Measurements from ENCODE around the gene SURF4.

SURF4 gene

DNA sequence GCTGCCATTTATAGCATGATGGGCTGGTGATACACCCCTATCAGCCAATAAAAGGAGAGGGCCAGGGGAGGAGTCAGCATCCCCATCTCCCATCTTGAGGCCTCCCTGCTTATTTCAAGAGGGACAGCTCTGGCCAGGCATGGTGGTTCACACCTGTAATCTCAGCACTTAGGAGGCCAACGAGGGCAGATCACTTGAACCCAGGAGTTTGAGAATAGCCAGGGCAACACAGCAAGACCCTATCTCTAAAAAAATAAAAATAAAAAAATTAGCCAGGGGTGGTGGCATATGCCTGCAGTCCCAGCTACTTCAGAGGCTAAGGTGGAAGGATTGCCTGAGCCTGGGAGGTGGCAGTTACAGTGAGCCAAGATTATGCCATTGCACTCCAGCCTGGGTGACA is 32.2 kb upstream of the SURF4 start:
- peaks cover 10% of the 10 kb centered on the region for H4K20me1 ChIP-seq (ENCODE audit: control insufficient read depth, insufficient read depth, low read depth, low read length)
- no peaks in the 10 kb centered on the region for H3K9me2 ChIP-seq (replicated peaks; ENCODE audit: control insufficient read depth, low read length)
- H3K4me1 ChIP-seq (ENCODE audit: control insufficient read depth, low read length), result no peaks in the 10 kb centered on the region
- H3K36me3 ChIP-seq (ENCODE audit: control insufficient read depth, low read length), result peaks cover 79% of the 10 kb centered on the region
- no peak overlapping the region for H3K4me3 ChIP-seq (ENCODE audit: low read length)
- peaks cover 3% of the 10 kb centered on the region for H3F3A ChIP-seq (ENCODE audit: control insufficient read depth, insufficient read depth)
- TF ChIP-seq, protein P1, sequence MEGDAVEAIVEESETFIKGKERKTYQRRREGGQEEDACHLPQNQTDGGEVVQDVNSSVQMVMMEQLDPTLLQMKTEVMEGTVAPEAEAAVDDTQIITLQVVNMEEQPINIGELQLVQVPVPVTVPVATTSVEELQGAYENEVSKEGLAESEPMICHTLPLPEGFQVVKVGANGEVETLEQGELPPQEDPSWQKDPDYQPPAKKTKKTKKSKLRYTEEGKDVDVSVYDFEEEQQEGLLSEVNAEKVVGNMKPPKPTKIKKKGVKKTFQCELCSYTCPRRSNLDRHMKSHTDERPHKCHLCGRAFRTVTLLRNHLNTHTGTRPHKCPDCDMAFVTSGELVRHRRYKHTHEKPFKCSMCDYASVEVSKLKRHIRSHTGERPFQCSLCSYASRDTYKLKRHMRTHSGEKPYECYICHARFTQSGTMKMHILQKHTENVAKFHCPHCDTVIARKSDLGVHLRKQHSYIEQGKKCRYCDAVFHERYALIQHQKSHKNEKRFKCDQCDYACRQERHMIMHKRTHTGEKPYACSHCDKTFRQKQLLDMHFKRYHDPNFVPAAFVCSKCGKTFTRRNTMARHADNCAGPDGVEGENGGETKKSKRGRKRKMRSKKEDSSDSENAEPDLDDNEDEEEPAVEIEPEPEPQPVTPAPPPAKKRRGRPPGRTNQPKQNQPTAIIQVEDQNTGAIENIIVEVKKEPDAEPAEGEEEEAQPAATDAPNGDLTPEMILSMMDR (IDR thresholded peaks at IDR 0.05; ENCODE audit: low read depth, low read length, poor library complexity, severe bottlenecking), result no peak
- no peak for TF ChIP-seq EZH2phosphoT487 (IDR thresholded peaks at IDR 0.05; ENCODE audit: borderline replicate concordance, low read length)
- H3K27ac ChIP-seq (ENCODE audit: low read depth, low read length), result no peak overlapping the region
- peaks cover 17% of the 10 kb centered on the region for H3K79me2 ChIP-seq (ENCODE audit: control insufficient read depth, low read length)
- no peak overlapping the region for H3K4me2 ChIP-seq (ENCODE audit: low read length)
- no peaks in the 10 kb centered on the region for H3K27me3 ChIP-seq (ENCODE audit: control insufficient read depth, low read length)
- no peaks in the 10 kb centered on the region for H3K9me3 ChIP-seq (ENCODE audit: control insufficient read depth, insufficient read depth, low read length)

DNA sequence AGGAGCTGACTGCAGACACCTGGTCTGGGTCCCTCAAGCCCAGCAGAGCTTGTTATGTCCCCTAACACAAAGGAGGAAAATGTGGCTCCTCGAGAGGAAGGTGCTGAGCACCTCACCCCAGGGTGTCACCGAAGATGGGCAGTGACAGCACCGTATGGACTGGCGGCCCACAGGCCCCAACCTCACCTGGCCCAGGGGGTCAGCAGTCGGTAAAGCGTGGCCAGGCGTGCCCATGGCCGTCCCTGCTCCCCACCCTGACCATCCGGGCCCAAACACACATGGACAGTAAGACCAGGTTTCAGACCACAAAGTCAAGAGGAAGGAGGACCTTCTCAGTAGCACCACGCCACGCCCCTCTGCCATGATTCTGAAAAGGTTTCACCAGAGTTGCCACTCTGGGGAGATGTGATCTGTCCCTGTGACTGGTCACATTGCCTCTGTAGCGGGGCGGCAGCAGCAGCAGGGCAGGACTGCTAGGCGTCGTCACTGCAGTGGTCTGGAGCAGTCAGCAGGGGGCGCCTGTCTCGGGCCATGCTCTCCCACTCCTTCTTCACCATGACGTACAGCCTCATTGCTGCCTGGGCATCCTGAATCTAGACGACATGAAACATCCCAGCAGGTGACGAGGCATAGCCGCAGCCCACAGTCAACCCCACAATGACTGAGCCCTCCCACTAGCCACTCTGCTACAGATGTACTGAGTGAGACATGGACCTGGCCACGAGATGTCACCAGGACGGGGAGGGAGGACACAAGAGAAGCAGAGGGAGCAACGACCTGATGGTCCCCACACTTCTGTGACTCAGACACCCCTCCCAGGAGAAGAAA is 30.8 kb upstream of the SURF4 start:
- TF ChIP-seq, protein P1 (IDR thresholded peaks at IDR 0.05; ENCODE audit: low read depth, low read length, poor library complexity, severe bottlenecking), result peak; percentile 96
- TF ChIP-seq EZH2phosphoT487 (IDR thresholded peaks at IDR 0.05; ENCODE audit: borderline replicate concordance, low read length), result no peak

DNA sequence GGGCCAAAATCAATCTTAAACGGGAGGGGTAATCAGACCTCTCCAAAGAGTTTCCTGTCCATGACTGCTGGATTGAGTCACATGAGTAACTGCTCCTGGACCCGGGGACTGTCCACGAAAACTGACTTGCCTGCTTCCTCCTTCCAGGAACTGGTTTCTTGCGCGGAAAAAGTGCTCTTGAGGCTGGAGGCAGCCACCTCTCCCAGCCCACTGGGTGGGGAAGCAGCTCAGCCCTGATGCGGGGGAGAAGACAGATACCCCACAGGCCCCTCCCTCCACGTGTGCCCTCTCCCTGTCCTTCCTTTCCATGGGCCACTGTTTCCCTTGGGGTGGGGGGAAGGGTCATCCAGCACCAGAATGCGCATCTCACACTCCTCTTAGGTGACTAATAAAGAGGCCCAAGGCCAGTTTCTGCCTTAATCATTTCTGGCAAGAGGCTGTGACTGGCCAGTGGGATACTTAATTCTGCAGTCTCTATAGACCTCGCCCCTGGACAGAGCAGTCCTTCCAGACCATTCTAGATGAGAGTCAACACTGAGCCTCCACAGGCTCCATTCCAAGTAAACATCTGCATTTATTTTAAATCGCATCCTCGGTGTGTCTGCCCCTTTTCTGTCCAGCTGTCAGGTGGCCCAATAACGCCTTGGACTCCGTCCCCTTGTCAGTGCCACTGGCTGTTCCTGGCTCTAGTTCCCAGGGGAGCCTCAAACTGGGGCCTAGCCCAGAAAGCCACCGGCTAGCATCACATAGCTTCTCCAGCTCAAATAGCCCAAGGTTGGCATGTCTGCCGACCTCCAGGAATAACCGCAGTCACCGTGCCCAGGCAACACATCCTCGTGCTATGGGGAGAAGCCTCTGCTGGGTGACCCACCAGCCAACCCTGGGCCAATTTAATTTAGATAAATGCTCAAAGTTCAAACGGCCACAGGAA is 29.9 kb upstream of the SURF4 start:
- peaks cover 4% of the 10 kb centered on the region; the same call in 1 of the 2 replicates for H3K79me2 ChIP-seq (ENCODE audit: control insufficient read depth, low read length)
- H3K4me1 ChIP-seq (ENCODE audit: control insufficient read depth, low read length), result no peaks in the 10 kb centered on the region
- H3K4me2 ChIP-seq (ENCODE audit: low read length), result no peak overlapping the region
- H3K27me3 ChIP-seq (ENCODE audit: control insufficient read depth, low read length), result no peaks in the 10 kb centered on the region
- H3K9me3 ChIP-seq (ENCODE audit: control insufficient read depth, insufficient read depth, low read length), result no peaks in the 10 kb centered on the region
- peaks cover 3% of the 10 kb centered on the region for H3F3A ChIP-seq (ENCODE audit: control insufficient read depth, insufficient read depth)
- TF ChIP-seq, protein P1 (IDR thresholded peaks at IDR 0.05; ENCODE audit: low read depth, low read length, poor library complexity, severe bottlenecking), result no peak
- TF ChIP-seq EZH2phosphoT487 (IDR thresholded peaks at IDR 0.05; ENCODE audit: borderline replicate concordance, low read length), result no peak
- H3K4me3 ChIP-seq (ENCODE audit: low read length), result no peak overlapping the region
- no peak overlapping the region for H3K27ac ChIP-seq (ENCODE audit: low read depth, low read length)
- peaks cover 5% of the 10 kb centered on the region for H4K20me1 ChIP-seq (ENCODE audit: control insufficient read depth, insufficient read depth, low read depth, low read length)
- H3K36me3 ChIP-seq (ENCODE audit: control insufficient read depth, low read length), result peaks cover 60% of the 10 kb centered on the region
- no peaks in the 10 kb centered on the region for H3K9me2 ChIP-seq (replicated peaks; ENCODE audit: control insufficient read depth, low read length)

More for the DNA sequence above, 30.8 kb upstream of the SURF4 start:
- H4K20me1 ChIP-seq (ENCODE audit: control insufficient read depth, insufficient read depth, low read depth, low read length), result peaks cover 5% of the 10 kb centered on the region
- H3K36me3 ChIP-seq (ENCODE audit: control insufficient read depth, low read length), result peaks cover 66% of the 10 kb centered on the region
- H3K27ac ChIP-seq (ENCODE audit: low read depth, low read length), result no peak overlapping the region
- H3K9me2 ChIP-seq (replicated peaks; ENCODE audit: control insufficient read depth, low read length), result no peaks in the 10 kb centered on the region
- H3K9me3 ChIP-seq (ENCODE audit: control insufficient read depth, insufficient read depth, low read length), result no peaks in the 10 kb centered on the region
- no peak overlapping the region for H3K4me2 ChIP-seq (ENCODE audit: low read length)
- H3K79me2 ChIP-seq (ENCODE audit: control insufficient read depth, low read length), result peaks cover 6% of the 10 kb centered on the region; the same call in 1 of the 2 replicates
- peaks cover 3% of the 10 kb centered on the region for H3F3A ChIP-seq (ENCODE audit: control insufficient read depth, insufficient read depth)
- H3K4me1 ChIP-seq (ENCODE audit: control insufficient read depth, low read length), result no peaks in the 10 kb centered on the region
- no peaks in the 10 kb centered on the region for H3K27me3 ChIP-seq (ENCODE audit: control insufficient read depth, low read length)
- no peak overlapping the region for H3K4me3 ChIP-seq (ENCODE audit: low read length)
